Epithelial cell of esophagus (primary cell): Measurements from ENCODE around the gene C1QTNF6.

Experiments
- DNase-seq: peaks from one replicate; pipeline ENCODE4 v3.0.0; 2010; ENCODE audit warnings: low read depth
- H3K4me3 ChIP-seq: 2 replicates; pipeline ENCODE4 v1.5.1; 2011; ENCODE audit warnings: mild to moderate bottlenecking, low read length, control low read depth
- TF ChIP-seq, protein P1 (sequence below): IDR thresholded peaks from 2 replicates; pipeline ENCODE4 v1.5.1; 2011; ENCODE audit warnings: low read depth, mild to moderate bottlenecking, low read length, control low read depth, inconsistent platforms; ENCODE audit not compliant: insufficient read depth; ENCODE audit errors: missing control alignments

Gene C1QTNF6

DNA sequence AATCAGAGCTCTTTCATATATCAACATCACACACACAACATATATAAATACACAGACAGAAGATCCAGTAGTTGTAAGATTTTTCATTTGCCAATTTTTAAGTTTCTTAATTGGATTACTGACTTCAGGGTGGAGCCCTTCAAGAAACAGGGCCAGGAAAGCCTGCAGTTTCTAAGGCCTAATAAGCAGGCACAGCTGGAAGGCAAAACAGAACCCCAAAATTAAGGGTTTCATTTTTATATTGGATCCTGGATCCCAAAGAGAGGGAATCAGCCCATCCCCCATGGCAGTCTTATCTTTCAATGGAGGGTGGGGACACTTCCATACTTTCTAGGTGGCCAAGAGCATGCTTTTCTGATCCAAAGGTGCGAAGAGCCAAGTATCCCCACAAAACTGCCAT is 4.7 kb upstream of the C1QTNF6 start:
- no peak overlapping the region for H3K4me3 ChIP-seq
- DNase-seq = no peak
- TF ChIP-seq, protein P1, sequence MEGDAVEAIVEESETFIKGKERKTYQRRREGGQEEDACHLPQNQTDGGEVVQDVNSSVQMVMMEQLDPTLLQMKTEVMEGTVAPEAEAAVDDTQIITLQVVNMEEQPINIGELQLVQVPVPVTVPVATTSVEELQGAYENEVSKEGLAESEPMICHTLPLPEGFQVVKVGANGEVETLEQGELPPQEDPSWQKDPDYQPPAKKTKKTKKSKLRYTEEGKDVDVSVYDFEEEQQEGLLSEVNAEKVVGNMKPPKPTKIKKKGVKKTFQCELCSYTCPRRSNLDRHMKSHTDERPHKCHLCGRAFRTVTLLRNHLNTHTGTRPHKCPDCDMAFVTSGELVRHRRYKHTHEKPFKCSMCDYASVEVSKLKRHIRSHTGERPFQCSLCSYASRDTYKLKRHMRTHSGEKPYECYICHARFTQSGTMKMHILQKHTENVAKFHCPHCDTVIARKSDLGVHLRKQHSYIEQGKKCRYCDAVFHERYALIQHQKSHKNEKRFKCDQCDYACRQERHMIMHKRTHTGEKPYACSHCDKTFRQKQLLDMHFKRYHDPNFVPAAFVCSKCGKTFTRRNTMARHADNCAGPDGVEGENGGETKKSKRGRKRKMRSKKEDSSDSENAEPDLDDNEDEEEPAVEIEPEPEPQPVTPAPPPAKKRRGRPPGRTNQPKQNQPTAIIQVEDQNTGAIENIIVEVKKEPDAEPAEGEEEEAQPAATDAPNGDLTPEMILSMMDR = no peak

DNA sequence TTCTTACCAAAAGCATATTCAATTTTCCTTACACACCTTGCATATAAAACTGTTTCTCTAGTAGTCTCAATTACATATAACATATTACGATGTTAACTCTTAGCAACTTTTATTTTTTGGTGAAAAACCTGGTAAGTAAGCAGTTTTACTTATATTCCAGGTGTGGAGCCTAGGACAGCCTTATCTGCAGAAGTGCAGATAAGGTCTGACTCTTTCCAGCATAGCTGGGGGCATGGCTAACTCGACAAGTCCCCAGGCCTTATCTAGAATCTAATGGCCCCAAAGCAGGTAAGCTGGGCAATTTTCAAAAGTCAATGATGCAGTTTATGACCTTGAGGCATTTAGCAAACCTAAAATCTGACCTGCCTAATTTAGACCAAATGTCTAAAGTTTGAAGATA is 4.2 kb upstream of the C1QTNF6 start:
- H3K4me3 ChIP-seq = no peak overlapping the region
- TF ChIP-seq, protein P1 = no peak
- no peak for DNase-seq

DNA sequence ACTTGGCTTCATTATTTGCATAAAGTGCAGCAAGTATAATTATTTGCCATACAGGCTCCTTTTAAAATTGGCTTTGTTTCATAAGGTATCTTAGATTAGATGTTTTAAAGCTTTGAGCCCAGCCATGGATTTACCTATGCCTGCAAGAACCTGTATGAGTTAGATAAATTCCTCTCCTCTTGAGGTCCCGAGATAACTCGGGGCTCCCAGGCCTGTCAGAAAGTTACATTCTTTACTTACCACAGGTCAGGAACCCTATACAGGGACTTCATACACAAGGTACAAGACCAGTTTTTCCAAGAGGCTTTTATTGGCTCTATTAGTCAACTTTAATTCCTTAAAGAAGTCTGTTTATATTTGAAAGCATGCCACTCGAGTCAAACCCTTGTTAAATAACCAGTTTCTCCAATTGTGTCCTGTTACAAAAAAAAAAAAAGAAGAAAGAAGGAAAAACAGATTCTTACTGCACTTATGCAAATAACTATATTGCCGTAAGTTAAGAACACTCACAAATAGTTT is 2.3 kb upstream of the C1QTNF6 start:
- DNase-seq = no peak
- TF ChIP-seq, protein P1 = no peak
- H3K4me3 ChIP-seq = no peak overlapping the region

DNA sequence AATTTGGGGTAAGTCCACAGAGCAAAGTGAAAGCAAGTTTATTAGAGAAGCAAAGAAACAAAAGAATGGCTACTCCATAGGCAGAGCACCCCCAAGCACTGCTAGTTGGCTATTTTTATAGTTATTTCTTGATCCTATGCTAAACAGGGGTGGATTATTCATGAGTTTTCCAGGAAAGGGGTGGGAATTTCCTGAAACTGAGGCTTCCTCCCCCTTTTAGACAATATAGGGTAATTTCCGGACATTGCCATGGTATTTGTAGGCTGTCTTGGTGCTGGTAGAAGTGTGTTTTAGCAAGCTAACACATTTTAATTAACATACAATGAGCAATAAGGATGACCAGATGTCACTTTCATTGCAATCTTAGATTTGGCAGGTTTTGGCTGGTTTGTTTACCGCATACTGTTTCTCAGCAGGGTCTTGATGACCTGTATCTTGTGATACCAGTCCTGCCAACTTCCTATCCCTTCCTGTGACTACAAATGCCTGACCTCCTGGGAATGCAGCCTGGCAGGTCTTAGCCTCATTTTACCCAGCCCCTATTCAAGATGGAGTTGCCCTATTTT is 937 bp upstream of the C1QTNF6 start:
- TF ChIP-seq, protein P1 = no peak
- H3K4me3 ChIP-seq = no peak overlapping the region
- DNase-seq = peak; percentile 91

DNA sequence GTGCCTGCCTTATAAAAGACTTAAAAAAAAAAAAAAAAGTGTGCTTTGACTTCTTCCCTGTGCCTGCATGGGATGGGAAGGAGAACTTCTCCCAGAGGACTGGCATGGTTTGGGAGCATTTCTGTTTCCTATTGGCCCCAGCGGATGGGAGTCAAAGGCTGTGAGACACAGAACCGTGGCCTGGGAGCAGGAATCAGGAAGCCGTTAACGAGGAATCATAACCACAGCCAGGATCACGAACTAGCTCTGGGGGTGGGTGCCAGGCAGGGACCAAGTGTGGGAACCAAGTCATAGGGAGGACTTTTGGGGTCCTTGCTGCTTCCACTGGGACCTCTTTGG is 526 bp downstream of the C1QTNF6 start:
- peak overlapping the region; percentile 11 for H3K4me3 ChIP-seq
- DNase-seq = peak; percentile 50

DNA sequence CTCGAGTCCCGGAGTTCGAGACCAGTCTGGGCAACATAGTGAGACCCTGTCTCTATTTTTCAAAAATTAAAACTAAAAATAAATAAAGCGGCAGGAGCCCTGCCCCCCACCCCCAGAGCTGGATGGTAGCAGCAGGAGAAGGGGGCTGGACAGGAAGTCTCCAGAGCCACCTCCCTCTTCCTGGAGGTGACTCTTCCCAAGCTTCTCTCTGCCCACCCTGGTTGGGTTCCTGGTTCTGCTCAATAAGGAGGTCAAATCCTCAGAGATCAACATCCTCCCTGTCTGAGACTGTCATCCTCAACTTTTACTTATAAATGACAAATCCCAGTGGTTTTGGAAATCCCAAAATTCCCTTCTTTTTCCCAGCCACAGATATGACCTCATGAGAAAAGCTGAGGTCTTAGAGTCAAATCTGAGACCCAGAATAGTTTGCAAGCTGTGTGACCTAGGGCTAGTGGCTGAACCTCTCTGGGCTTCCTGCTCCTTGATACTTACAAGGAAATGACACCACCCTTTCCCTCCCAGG is 987 bp downstream of the C1QTNF6 start:
- no peak overlapping the region for H3K4me3 ChIP-seq
- TF ChIP-seq, protein P1 = no peak
- DNase-seq = no peak

More for the DNA sequence above, 526 bp downstream of the C1QTNF6 start:
- TF ChIP-seq, protein P1 = no peak

DNA sequence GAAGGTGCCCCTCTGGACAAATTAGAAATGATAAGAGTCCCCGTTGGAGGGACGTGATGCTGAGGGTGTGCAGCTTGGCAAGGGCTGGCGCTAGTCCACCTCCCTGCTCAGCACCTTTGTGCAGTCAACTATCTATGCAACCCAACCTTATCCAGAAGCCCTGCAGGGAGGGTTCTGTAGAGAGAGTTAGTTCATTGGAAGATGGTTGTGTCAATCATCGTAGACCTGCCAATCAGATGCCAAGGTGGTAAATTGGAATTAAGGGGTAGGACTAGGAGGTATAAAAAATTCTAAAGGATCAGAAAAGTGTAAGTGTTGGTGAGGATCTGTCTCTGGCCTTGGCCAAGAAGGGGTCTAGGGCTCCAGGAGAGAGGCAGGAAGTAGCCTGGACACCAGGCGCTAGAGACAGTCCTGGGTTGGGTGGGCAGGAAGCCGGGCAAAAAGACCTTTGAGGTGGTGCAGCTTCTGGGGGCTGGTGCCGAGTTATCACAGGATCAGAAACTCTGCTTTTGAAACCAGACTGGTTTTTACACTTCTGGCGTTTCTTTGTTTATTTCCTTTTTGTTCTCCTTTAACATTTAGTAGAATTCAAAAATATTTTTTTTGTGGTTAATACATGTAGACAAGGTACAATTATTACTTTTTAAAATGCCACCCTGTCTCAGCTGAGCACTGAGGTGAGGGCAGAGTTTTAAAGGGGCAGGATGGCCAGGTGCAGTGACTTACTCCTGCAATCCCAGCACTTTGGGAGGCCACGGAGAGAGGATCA is 1.6 kb downstream of the C1QTNF6 start:
- TF ChIP-seq, protein P1 = no peak
- peak; percentile 86 for DNase-seq
- no peak overlapping the region for H3K4me3 ChIP-seq
